IMR-90 (cell line): ENCODE measurements around the gene ZBTB4.
"Not testable (repeated sequence)": the region's sequence is repeated elsewhere in the genome, so short reads cannot be mapped to it uniquely, and the experiment has no call there.

ENCODE experiments used
- FOS ChIP-seq: fragments of 150-350 bp; IDR thresholded peaks from 2 replicates; pipeline ENCODE4 v1.6.1; 2016; ENCODE audit warnings: low read depth, low read length
- RFX5 ChIP-seq: IDR thresholded peaks from 2 replicates; pipeline ENCODE4 v1.8.0; 2012; ENCODE audit warnings: low read depth, mild to moderate bottlenecking, low read length, moderate library complexity
- TF ChIP-seq, protein P1 (sequence below): conservative IDR thresholded peaks from 2 replicates; pipeline ENCODE4 v1.5.1; 2012; ENCODE audit warnings: mild to moderate bottlenecking, low read depth, low read length, improper control_type of control experiment

DNA sequence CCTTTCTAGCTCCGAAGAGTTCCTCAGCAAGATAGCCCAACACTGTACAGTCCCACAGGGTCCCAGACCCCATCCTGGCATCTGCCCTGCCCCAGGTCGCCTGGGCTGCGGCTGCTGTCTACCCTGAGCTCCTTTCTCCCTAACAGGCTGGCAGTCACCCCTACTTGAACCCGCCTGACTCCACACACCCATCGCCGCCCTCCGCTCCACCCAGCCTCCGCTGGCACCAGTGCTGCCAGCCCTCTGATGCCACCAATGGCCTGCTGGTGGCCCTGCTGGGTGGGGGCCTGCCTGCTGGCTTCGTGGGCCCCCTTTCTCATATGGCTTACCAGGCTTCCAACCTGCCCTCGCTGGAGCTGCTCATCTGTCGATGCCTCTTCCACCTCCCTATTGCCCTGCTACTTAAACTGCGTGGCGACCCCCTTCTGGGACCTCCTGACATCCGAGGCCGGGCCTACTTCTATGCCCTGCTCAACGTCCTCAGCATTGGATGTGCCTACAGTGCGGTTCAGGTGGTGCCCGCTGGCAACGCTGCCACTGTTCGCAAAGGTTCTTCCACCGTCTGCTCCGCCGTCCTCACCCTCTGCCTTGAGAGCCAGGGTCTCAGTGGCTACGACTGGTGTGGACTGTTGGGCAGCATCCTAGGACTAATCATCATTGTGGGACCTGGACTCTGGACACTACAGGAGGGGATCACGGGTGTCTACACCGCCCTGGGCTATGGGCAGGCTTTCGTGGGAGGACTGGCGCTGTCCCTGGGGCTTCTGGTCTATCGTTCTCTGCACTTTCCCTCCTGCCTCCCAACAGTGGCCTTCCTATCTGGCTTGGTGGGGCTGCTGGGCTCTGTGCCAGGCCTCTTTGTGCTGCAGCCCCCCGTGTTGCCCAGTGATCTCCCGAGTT, 2.7 kb upstream of the ZBTB4 start:
- not testable (repeated sequence) for TF ChIP-seq RFX5, FOS
- TF ChIP-seq, protein P1, sequence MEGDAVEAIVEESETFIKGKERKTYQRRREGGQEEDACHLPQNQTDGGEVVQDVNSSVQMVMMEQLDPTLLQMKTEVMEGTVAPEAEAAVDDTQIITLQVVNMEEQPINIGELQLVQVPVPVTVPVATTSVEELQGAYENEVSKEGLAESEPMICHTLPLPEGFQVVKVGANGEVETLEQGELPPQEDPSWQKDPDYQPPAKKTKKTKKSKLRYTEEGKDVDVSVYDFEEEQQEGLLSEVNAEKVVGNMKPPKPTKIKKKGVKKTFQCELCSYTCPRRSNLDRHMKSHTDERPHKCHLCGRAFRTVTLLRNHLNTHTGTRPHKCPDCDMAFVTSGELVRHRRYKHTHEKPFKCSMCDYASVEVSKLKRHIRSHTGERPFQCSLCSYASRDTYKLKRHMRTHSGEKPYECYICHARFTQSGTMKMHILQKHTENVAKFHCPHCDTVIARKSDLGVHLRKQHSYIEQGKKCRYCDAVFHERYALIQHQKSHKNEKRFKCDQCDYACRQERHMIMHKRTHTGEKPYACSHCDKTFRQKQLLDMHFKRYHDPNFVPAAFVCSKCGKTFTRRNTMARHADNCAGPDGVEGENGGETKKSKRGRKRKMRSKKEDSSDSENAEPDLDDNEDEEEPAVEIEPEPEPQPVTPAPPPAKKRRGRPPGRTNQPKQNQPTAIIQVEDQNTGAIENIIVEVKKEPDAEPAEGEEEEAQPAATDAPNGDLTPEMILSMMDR, result not testable (repeated sequence)
